NCI-H69 (cell line): ENCODE results near the gene TMEM163.

Experiments used
- DNase-seq: peaks from one replicate; lab custom pipeline; 2025; lab: John Stamatoyannopoulos, UW

TMEM163 gene

DNA sequence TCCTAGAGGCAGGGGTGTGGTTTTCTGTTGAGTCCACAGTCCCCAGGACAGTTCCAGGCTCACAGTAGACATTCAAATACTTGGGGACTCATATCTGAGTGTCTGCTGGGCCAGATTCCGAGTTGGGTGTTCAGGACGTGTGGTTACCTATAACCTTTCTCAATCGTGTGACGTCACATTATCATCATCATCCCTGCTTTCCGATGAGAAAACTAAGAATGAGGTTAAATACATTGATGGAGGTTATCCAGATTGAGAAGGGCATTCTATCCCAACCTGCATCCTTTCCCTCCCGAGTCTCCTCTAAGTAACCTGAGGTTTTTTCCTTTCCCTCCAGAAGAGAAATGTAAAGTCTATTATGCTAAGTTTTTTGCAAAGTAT is 260.3 kb downstream of the TMEM163 start:
- no peak for DNase-seq

GRCh38 chr2:134457765-134458472 is 260.9 kb downstream of the TMEM163 start:
- no peak for DNase-seq

- DNase-seq, result no peak
Measured at GRCh38 chr2:134457353-134457752, 261.4 kb downstream of the TMEM163 start.

- no peak for DNase-seq
Measured at GRCh38 chr2:134455426-134455825, 263.4 kb downstream of the TMEM163 start.

GRCh38 chr2:134454931-134455330 is 263.9 kb downstream of the TMEM163 start:
- no peak for DNase-seq

GRCh38 chr2:134454426-134454825 is 264.4 kb downstream of the TMEM163 start:
- no peak for DNase-seq

GRCh38 chr2:134453973-134454372 is 264.8 kb downstream of the TMEM163 start:
- DNase-seq, result no peak

GRCh38 chr2:134453476-134453875 is 265.3 kb downstream of the TMEM163 start:
- DNase-seq, result no peak

GRCh38 chr2:134452042-134452733 is 266.6 kb downstream of the TMEM163 start:
- no peak for DNase-seq

DNA sequence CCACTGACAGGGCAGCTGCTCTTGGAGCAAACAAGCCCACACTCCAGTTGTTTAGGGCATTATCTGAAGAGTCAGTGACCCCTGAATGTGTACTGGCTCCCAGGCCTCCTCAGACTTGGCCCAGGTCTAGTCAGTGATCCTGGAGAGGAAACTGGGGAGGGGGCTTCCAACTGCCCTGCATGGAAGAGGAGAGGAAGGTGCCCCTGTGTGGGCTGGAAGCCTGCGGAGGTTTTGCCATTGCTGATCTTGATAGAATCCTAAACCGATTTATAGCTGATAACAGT is 267.5 kb downstream of the TMEM163 start:
- DNase-seq, result no peak

- no peak for DNase-seq
Measured at GRCh38 chr2:134449751-134450513, 268.9 kb downstream of the TMEM163 start.

DNA sequence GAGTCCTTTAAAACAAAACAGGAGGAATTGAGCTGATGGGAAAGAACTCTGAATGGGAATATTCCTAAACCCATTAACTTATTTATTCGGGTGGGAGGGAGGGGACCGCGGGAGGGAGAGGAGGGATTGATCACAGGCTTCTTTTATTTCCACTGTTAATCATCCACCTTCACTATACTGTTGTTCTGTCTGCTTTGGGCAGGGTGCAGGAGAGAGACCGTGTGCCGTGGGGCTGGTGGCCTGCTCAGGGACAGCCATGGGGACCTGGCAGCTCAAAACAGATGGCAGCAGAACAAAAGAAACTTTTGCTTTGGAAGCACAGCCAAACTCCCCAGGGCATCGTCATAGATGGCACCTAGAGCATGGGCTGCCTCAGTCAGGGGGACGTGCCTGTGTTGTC is 269.6 kb downstream of the TMEM163 start:
- DNase-seq, result no peak

DNA sequence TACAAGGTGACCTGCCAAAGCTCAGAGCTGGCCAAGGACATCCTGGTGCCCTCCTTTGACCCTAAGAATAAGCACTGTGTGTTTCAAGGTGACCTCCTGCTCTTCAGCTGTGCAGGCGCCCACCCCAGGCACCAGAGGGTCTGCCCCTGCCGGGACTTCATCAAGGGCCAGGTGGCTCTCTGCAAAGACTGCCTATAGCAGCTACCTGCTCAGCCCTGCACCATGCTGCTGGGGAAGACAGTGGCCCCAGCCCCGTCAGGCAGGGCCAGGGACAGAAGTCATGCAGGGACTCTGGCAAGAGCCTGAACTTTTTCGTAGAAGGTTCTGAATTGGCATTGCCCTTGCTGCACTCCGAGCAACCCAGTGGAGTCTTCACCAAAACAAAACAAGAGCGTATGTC is 270.1 kb downstream of the TMEM163 start:
- no peak for DNase-seq

GRCh38 chr2:134447669-134448068 is 271.1 kb downstream of the TMEM163 start:
- DNase-seq, result no peak

- peak; percentile 64 for DNase-seq
Measured at GRCh38 chr2:134446383-134447017, 272.3 kb downstream of the TMEM163 start.

- DNase-seq, result peak; percentile 70
Measured at GRCh38 chr2:134445985-134446382, 272.8 kb downstream of the TMEM163 start.

DNA sequence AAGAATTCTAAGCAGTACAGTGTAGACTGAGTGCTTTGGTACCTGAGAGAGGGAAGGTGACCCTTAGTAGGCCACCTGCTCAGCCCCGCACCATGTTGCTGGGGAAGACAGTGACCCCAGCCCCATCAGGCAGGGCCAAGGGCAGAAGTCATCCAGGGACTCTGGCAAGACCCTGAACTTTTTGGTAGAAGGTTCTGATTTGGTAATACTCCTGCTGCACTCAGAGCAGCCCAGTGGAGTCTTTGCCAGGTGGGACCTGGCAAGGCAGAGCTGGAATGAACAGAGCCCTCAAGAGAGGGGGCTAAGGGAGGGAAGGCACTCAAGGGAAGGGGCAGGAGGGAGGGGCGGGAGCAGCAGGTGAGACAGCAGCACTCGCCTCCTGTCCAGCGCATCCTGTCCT is 273.7 kb downstream of the TMEM163 start:
- no peak for DNase-seq

DNA sequence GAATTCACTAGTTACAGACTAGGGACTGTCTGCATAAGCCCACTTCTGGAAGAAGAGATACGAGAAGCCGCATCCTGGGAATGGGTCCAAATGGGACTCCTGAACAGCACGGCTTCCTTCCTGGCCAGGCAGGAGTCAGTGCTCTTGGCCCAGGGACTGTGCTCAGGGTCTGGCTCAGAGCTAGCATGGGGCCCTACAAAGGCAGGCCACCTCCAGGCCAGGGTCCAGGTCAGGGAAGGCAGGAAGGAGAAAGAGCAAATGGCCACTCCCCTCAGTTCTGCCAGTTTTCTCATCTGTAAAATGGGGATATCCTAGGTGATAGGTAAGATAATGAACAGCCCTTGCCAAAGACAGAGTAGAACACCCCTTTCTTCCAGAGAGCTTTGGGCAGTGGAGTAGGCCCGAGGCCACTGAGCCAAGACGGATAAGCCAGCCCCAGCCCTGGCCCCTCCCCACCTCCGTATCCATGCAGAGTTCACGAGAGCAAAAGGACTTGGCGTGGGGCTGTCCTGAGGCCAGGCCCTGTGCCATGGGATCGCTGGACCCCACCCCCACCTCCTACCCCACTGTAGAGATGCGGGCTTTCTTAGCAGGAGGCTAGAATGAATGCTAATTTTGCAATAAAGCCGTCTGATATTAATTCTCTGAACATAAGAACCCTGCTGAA is 274.9 kb downstream of the TMEM163 start:
- DNase-seq, result no peak

GRCh38 chr2:134441153-134441863 is 277.5 kb downstream of the TMEM163 start:
- DNase-seq, result no peak

DNA sequence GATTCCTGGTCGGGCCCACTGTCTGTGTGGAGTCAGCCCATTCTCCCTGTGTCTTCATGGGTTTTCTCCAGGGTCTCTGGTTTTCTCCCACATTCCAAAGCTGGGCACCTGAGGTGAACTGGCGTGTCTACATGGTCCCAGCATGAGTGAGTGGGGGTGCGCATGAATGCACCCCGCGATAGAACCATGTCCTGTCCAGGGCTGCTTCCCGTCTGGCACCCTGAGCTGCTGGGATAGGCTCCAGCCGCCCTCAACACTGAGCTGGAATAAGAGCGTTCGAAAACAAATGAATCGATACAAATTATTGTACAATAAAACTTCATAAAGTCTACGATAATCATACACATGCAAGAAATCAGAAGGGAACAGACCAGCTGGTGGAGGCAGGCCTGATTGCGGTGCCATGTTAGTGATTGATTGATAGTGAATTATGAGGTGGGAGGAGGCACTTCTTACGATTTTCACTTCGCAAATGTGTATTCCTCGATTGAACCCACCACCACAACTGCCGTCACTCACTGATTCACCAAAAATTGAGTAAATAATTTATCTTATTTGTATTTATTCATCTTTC is 278.4 kb downstream of the TMEM163 start:
- no peak for DNase-seq

- DNase-seq, result no peak
Measured at GRCh38 chr2:134438371-134438770, 280.4 kb downstream of the TMEM163 start.
